GM21390 (cell line): ENCODE measurements around the gene DDX53.

Experiments
- ATAC-seq: cut with Tn5 transposase; IDR thresholded peaks from one replicate; pipeline ENCODE4 v1.9.1; 2021; ENCODE audit not compliant: unreplicated experiment

The DDX53 gene

DNA sequence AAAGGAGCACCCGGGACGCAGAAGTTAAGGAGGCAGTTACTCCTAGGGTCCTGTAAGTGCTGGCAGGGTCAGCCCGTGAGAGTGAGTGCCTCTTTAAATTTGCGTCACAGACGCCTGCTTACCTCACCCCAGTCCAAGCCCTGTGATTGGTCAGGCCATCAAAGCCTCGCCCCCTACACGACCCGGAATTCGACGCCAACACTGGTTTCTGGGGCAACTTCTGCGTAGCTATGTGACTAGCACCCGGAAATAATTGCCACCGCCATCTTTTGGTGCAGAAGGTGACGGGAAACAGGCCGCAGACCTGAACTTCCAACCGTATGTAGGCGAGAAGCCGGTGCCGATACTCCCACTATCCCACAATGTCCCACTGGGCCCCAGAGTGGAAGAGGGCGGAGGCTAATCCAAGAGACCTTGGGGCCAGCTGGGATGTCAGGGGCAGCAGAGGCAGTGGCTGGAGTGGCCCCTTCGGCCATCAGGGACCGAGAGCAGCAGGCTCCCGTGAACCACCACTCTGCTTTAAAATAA lies at the start of gene DDX53:
Gene DDX53 (plus strand): TSS at position 265 of the 528 bp plus-strand sequence. CDS start 98 bp downstream, at position 363.
- no peak for ATAC-seq

DNA sequence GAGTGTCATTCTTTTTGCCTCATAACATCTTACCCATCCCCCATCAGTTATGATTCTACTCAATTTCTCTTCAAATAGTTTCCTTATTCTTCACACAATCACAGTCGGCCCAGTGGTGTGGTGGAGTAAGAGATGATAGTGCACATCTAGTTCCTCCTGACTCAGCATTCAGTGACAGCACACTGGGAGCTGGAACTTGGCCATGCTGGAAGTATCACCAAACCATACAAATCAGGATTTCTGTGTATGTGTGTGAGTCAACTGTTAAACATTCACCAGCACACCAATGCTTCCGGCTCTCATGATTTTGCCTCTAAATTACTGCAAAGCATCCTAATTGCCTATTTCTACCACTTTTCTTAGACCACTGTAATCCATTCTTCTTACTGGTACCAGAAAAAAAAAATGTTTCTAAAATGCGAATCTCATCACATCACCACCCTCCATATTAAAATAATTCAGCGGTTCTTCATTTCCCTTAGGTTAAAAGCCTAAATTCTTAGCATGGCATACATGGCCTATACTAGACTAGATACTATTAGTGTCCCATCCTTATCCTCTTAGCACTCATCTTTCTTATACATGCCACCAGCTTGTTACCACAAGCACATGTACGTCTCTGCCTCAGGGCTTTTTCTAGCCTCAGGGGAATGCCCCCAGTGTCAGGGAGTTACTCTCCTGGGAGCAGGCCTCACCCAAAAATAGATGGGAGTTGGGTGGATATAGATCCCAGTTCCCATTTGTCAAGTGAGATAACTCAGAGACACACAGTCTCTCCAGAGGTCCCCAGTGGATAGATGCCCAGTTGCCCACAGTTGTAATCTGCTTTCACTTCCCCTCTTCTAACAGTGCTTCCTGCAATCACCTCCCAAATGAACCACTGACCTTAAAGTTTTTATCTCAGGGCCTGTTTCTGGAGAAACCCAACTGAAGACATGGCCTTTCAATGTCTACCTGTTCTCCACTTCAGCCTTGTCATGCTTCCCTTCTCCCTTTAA lies 49.2 kb upstream of the DDX53 start:
- no peak for ATAC-seq

DNA sequence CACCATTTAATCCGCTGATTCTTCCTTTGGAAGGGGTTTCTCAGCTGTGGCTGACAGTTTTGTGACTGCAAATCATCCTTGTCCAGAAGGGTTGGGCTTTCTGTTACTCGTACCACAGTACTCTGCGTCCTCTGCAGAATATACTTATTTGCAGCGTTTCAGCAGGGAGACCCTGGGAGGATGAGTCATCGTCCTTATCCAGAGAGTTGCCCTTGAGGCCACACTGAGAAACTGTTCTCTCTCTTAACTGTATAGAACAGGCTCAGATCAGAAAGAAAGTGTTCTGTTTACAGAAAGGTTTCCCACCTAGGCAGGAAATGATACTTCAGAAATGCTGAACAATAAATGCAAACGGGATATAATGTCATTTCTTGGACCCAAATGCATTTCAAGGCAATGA lies 47.8 kb upstream of the DDX53 start:
- ATAC-seq: no peak

DNA sequence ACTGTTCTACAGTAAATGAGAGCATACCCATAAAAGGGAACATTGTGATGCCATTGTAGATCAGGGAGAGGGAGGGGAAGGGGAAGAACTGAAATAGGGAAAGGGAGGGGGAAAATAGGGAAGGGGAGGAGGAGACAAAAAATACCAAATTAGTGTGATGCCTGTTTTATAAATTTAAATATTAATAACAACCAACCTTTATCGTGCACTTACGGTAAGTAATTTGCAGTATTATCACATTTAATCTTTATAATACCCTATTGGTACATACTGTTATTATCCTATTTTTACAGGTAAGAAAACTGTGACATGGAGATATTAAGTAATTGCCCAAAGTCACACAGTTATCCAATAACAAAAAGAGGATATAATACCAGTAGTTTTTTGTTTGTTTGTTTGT lies 41.5 kb upstream of the DDX53 start:
- ATAC-seq: no peak

DNA sequence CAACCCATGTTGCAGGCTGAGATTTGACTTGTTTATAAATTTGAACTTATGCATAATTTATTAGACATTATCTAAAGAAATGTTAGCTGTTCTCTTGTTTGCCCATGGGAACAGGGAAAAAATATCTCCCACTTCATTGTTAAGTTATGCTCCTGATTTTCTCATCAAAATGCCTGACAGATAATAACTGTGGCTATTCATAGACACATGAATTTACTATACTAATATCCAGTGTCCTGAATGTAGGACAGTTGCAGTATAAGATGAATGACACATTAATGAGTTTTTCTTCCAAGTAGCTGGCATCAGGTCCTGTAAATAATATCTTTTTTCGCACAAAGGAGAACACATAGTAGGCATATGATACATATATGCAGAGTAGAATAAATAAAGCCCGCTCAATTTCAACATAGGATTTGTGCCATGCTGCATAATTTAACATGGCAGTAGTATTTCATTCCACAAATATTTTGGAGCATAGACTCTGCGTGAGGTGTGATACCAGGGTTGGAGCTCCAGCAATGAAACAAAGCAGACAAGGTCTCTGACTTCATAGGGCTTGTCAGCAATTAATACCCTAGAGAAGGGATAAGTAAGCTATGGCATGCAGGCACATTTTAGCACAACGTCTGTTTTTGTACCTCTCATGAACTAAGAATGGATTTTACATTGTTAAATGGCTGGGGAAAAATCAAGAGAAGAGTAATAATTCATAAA lies 40.4 kb upstream of the DDX53 start:
- no peak for ATAC-seq

DNA sequence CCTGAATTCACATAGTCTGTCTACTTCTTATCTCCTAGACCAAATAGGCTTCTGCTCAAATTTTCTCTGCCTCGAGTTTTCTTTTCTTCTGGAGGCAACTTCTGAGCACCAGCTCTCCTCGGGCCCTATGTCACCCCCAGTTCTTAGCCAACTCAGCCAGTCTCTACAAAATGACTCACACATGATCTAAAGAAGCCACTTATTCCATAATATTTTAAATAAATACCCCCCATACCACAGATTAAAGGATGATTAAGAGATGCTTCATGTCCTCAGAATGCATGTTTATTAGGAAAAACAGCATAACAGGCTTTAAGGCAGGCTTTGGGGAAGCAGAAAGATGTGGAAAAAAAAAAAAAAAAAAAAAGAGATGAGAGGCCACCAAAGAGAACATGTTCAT lies 36.6 kb upstream of the DDX53 start:
- no peak for ATAC-seq

DNA sequence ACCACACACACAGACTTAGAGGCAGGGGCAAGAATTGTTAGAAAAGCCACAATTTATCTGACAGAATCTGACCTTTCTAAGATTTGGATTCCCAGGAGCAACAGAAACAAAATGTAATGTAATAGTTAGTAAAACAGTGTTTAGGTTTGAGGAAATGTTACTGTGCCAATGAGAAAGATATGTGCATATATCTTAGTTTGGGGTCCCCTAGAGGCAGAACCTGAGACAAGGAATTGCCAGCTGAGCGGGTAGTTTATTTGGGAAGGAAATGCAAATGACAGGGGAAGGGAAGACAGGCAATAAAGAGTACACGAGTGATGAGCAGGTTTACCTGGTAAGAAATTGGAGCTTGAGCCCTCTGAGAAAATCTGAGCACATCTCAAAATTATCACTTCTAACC lies 31.3 kb upstream of the DDX53 start:
- ATAC-seq: no peak

DNA sequence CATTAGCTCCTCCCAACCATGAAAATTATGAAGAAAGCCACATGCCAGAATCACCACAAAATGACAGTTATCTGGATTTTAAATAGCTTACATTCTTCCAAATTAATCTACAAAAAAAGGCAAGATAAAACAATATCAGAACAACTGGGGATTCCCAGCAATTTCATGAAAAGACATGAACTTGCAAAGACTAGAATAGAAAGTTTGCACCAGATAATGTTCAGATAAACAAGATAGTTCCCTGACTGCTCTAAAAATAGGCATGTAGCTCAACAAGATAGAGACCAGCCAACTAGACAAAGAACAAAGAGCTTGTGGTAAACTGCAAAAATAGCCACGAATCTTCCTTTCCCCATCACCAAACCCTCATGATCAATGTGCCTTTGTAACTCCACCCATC lies 30.3 kb upstream of the DDX53 start:
- no peak for ATAC-seq

DNA sequence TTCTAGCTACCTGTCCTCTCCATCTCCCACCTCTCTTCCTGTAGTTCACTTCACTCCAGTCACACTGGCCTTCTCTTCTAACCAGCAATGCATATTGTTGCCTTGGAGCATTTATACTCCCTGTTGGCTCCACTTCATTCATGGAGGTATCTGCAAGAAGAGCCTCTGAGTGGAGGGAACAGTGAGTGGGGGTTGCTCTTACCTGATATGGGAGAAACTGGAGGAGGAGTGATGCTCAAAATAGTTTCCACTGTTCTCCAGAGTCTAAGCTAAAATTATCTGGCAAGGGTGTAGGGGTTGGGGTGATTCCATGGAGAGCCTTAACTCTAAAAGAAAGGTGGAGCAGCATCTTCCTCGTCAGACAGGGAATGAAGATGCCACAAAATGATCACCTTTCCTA lies 28.9 kb upstream of the DDX53 start:
- no peak for ATAC-seq

DNA sequence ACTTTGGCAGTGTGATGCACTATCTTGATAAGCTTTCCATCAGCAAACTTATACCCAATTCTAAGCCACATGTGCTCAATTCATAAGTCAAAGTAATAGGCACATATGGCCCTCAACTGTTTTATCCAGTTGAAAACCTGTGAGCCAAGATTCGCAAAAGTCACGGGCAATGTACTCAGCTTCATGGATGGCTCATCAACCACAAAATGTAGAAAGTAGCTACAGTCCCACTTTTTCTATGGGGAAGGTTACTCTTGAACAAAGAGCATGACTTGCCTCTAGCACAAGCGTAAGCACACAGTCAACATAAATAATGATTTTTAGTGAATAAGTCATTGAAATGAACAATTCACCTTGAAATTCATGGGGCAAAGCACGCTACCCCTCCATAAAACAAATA lies 25.1 kb upstream of the DDX53 start:
- ATAC-seq: no peak

DNA sequence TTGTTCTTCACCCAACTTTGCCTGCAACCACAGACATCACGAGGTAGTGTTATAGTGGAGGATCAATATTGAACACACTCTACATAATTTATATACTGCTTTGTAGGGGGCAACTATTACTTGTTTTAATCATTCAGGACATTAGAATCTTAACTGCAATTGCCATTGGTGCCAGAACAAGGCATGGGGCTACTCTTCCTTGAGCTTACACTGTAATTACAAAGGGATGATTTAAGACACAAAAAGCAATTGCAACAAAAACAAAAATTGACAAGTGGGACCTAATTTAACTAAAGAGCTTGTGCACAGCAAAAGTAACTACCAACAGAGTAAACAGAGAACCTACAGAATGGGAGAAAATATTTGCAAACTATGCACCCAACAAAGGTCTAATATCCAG lies 24.0 kb upstream of the DDX53 start:
- no peak for ATAC-seq

DNA sequence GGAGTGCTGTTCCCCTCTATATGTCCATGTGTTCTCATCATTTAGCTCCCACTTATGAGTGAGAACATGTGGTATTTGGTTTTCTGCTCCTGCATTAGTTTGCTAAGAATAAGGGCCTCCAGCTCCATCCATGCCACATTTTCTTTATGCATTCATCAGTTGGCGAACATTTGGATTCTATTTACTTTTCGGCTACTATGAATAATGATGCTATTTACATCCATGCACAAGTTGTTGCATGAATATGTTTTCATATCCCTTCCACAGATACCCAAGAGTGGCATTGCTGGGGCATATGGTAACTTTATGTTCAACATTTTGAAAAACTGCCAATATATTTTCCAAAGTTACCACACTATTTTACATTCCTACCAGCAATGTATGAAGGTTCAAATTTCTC lies 13.8 kb upstream of the DDX53 start:
- no peak for ATAC-seq

DNA sequence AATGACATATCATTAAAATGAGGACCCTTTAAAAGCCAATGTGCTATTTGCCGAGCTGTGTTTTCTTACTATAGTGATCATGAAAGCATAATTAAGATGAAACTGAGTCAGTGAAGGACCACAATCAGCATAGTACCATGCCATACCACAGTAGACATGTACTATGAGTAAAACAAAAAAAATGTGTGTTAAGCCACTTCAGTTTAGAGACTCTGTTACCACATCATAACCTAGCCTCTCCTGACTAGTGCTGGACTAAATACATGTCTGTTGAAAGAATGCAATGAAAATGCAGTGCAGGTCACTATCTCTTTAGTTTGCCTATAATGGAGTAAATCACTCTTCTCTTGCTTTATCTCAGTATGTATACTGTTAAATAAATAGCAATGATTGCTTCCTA lies 12.3 kb upstream of the DDX53 start:
- no peak for ATAC-seq

DNA sequence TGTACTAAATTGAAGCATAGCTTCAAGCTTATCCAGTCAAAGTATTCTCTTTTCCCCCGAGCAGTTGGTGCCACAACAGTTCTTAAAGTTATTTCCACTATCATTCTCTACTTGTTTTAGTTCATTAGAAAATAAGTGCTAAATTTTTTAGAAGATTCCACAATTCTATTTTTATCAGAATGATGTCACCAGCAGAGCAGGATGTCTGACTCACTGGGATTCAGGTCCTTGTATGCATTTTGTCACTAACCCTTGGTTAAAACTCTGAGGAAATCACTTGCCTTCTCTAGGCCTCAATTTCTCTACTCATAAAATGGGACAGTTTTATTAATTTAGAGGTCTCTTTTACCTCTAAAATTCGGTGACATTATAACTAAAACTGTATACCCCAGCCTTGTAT lies 3.4 kb downstream of the DDX53 start:
- no peak for ATAC-seq

DNA sequence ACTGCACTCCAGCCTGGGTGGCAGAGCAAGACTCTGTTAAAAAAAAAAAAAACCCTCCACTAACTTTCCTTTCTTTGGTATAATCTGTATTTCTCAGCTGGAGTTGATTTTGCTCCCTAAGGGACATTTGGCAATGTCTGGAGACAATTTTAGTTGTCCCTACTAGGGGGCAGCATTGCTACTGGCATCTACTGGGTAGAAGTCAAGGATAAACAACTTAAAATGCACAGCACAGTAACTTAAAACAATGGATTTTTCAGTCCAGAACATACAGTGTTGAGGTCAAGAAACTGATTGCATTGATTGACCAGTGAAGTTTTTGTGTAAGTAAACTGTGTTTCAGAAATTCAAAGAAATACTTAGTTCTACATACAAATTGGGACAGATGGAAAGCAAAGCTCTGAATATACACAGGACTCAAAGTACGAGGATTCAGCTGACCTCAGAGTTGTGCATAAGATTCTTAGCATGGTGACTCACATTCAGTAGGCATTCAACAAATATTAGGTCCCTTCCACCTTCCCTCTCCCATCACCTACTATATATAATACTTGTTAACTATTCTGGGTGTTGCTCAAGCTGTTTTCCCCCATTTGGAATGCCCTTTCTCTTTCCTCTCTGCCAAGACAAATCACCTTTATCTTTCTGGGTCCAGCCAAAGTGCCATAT lies 8.8 kb downstream of the DDX53 start:
- ATAC-seq: no peak

DNA sequence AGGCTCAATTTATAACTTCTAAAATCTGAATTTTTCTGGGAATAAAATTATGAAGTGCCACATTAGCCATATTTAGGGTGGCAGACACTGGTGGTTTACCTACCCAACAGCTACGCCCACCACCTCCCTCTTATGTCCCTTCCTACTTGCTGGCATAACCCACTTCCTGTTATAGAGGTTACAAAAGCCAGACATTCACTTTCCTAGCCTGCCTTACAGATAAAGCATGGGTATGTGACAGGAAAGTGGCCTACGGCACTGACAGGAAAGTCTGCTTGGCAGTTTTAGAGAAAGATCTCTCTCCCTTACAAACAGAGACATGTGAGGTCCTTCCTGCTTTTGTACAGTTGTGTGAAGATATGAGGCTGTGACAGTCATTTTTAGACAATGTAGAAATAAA lies 12.4 kb downstream of the DDX53 start:
- ATAC-seq: no peak

DNA sequence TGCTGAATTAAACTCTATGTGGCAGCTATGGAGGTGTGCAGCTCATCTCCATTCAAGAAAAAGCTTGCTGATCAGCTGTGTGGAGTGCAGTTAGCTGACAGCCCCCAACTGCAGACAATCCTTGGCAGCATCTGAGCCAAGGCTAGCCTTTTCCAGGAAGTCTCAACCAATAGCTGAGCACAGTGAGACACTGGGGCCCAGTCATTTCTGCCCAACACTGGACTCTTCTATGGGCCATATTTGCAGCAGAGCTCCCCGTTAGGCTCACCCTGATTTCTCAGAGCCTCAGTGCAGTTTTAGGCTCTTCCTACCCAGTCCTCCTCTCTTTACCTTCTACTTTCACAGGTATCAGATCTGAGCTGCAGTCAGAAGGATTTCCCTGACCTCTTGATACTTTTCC lies 12.9 kb downstream of the DDX53 start:
- ATAC-seq: no peak

DNA sequence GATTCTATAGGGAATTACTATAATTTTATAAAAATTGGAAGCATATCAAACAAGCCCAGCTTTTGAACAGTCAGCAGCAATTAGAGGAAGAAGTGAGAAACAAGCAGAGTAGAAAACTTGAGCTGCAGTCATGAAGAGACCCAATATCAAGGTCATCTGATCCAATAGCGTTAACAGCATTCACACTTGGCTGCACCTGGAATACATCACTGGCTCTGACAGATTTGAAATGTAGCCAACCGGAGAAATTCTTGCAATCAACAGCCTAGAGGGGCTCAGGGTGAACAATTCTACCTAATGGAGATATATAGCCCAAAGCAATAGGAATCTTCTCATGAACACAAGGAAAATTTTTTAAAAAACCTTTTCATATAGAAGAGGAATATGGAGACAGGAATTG lies 13.6 kb downstream of the DDX53 start:
- no peak for ATAC-seq

DNA sequence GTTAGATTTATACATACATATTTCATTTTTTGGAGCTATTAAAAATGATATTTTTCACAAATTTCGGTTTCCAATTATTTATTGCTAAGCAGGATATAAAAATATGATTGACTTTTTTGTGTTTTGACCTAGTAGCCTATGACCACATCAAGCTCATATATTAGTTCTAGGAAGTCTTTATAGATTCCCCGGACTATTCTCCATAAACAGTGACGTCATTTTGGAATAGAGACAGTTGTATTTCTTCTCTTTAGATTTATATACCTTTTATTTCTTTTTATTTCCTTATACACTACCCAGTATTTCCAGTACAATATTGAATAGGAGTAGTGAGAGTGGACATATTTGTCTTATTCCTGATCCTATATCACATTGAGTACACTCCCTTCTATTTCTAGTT lies 31.8 kb downstream of the DDX53 start:
- ATAC-seq: no peak

DNA sequence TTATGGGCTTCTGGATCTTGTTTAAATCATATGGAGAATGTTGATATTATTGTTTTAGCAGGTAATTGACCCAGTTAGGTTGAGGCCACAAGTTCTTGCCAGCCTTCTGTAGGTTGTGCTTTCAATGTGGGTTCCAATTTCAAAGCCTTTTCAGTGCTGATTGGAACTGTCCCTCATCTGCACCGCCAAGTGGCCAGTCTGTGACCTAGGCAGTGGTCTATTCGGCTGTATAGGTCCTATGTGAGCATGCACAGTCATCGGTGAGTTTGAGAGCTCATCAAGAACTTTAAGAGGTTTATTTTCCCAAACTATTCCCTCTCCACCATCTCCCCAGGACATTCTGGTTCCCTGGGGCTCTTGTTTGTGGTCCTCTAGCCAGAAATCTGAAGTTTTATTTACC lies 35.7 kb downstream of the DDX53 start:
- no peak for ATAC-seq

DNA sequence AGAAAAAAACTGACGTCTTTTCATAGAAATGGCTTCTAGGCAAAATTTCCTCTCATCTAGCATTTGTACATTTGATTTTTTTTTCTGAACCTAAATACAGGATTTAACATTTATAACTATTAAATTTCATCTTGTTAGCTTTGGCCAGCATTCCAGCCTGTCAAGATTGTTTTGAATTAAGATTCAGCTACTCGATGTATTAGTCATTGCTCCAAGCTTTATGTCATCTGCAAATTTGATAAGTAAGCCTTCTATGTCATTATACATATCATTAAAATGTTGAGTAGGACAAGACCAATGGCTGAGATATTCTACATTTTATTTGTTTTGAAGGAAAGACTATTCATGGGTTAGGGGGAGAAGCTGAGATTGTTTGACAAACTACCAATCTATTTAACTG lies 46.7 kb downstream of the DDX53 start:
- no peak for ATAC-seq
